GM23248 (cell line): ENCODE measurements around the gene PROK1. TPM values are rescaled to one million over a fixed set of nuclear protein-coding genes. Genes with fewer than 3 reads are reported as not detected.
A peak's percentile ranks its signal among the peaks of the same experiment; 100 is the strongest.

Experiments
- DNase-seq: peaks from one replicate; pipeline ENCODE4 v3.0.0-alpha.2; 2015
- H2AFZ ChIP-seq: fragments of 200-600 bp; sonication (generic); 2 replicates; pipeline ENCODE4 v1.6.1; 2016; ENCODE audit warnings: antibody characterized with exemption
- H3F3A ChIP-seq: fragments of 200-600 bp; sonication (generic); 2 replicates; pipeline ENCODE4 v1.6.1; 2016; ENCODE audit warnings: mild to moderate bottlenecking, antibody characterized with exemption, mixed run types; ENCODE audit not compliant: insufficient read depth
- H3K27ac ChIP-seq: fragments of 200-600 bp; sonication (generic); 2 replicates; pipeline ENCODE4 v1.5.1; 2016; ENCODE audit warnings: mild to moderate bottlenecking
- H3K27me3 ChIP-seq: fragments of 200-600 bp; sonication (generic); replicated peaks from 2 replicates; pipeline ENCODE4 v1.6.1; 2016; ENCODE audit warnings: mild to moderate bottlenecking; ENCODE audit not compliant: insufficient read depth
- H3K36me3 ChIP-seq: fragments of 200-600 bp; sonication (generic); 2 replicates; pipeline ENCODE4 v1.6.1; 2016; ENCODE audit warnings: low read depth, mild to moderate bottlenecking
- H3K4me1 ChIP-seq: fragments of 200-600 bp; sonication (generic); 2 replicates; pipeline ENCODE4 v1.6.1; 2016; ENCODE audit warnings: mild to moderate bottlenecking; ENCODE audit not compliant: insufficient read depth
- H3K4me2 ChIP-seq: fragments of 200-600 bp; sonication (generic); one replicate; pipeline ENCODE4 v1.6.1; 2016; ENCODE audit warnings: mild to moderate bottlenecking; ENCODE audit not compliant: unreplicated experiment
- H3K4me3 ChIP-seq: fragments of 200-600 bp; sonication (generic); 2 replicates; pipeline ENCODE4 v1.5.1; 2016; ENCODE audit warnings: mild to moderate bottlenecking
- H3K79me2 ChIP-seq: fragments of 200-600 bp; sonication (generic); 2 replicates; pipeline ENCODE4 v1.6.1; 2016; ENCODE audit warnings: mild to moderate bottlenecking; ENCODE audit not compliant: insufficient read depth
- H3K9ac ChIP-seq: fragments of 200-600 bp; sonication (generic); 2 replicates; pipeline ENCODE4 v1.6.1; 2016; ENCODE audit warnings: mild to moderate bottlenecking
- H3K9me2 ChIP-seq: fragments of 200-600 bp; sonication (generic); 2 replicates; pipeline ENCODE4 v1.6.1; 2016; ENCODE audit warnings: mixed run types, mild to moderate bottlenecking, moderate library complexity; ENCODE audit not compliant: insufficient read depth
- H3K9me3 ChIP-seq: fragments of 200-600 bp; sonication (generic); one replicate; pipeline ENCODE4 v1.6.1; 2017; ENCODE audit warnings: low read depth
- H4K20me1 ChIP-seq: fragments of 200-600 bp; sonication (generic); 2 replicates; pipeline ENCODE4 v1.6.0; 2016; ENCODE audit not compliant: insufficient read depth
- EZH2 ChIP-seq: fragments of 200-600 bp; sonication (generic); IDR thresholded peaks from 2 replicates; pipeline ENCODE4 v1.6.1; 2018; ENCODE audit warnings: antibody characterized with exemption, mild to moderate bottlenecking; ENCODE audit not compliant: insufficient read depth, poor library complexity, severe bottlenecking
- EZH2phosphoT487 ChIP-seq: fragments of 200-600 bp; sonication (generic); IDR thresholded peaks from 2 replicates; pipeline ENCODE4 v1.6.1; 2018; ENCODE audit warnings: antibody characterized with exemption, moderate library complexity, mild to moderate bottlenecking, low read depth; ENCODE audit not compliant: insufficient read depth
- WGBS, 2 experiments: methylation state at CpG; one replicate each; pipeline ENCODE4 v1.1.6; 2015 to 2017; ENCODE audit warnings: low lambda C conversion rate in 2 of 2, low coverage in 1 of 2; ENCODE audit errors: missing lambda C conversion rate in 2 of 2; 5-methylcytosine and 5-hydroxymethylcytosine counted together
- in situ Hi-C: fragments of 300-500 bp; cut with MboI; formaldehyde crosslinking; loops from 2 replicates; pipeline ENCODE4 v1.15.0; 2020
- polyA plus RNA-seq: library from polyadenylated mRNA; unstranded; fragments of >200 nt; fragmentation: Nextera tagmentation; extraction: Ambion mirVana; gene quantifications from 2 replicates; pipeline ENCODE4 v1.2.1, GENCODE V29; 2016
- total RNA-seq: library from RNA; depleted of rRNA; stranded (reverse); fragments of >200 nt; shearing (Covaris generic); gene quantifications from 2 replicates; pipeline ENCODE4 v1.2.3, GENCODE V29; 2014

PROK1 gene
- total and polyA plus RNA-seq, 2 experiments from 2014 or later: not detected

GRCh38 chr1:110440877-110441276 lies 10.1 kb upstream of the PROK1 start:
- DNase-seq: peak; percentile 72
- Histone ChIP-seq H3K79me2 (no peaks in the 10 kb centered on the region), H3K4me3 (no peak overlapping the region), H3K9me2 (no peaks in the 10 kb centered on the region), H3K9me3 (no peaks in the 10 kb centered on the region), H2AFZ (0 out of 2 replicates have a peak overlapping the region, but pooled peaks have one; percentile 45), H3K9ac (no peak overlapping the region), H3K4me2 (no peak overlapping the region), H3K27me3 (no peaks in the 10 kb centered on the region), H3F3A (0 out of 2 replicates have a peak, but pooled peaks cover 5% of the 10 kb centered on the region), H3K36me3 (no peaks in the 10 kb centered on the region), H3K27ac (0 out of 2 replicates have a peak overlapping the region, but pooled peaks have one; percentile 5), H3K4me1 (peaks cover 11% of the 10 kb centered on the region), H4K20me1 (no peaks in the 10 kb centered on the region)
- no peak for TF ChIP-seq EZH2phosphoT487
- in situ Hi-C loops: no loop called here
- 44 to 46% methylated on average over 3 of the region's 3 CpGs for WGBS, 2 experiments

DNA sequence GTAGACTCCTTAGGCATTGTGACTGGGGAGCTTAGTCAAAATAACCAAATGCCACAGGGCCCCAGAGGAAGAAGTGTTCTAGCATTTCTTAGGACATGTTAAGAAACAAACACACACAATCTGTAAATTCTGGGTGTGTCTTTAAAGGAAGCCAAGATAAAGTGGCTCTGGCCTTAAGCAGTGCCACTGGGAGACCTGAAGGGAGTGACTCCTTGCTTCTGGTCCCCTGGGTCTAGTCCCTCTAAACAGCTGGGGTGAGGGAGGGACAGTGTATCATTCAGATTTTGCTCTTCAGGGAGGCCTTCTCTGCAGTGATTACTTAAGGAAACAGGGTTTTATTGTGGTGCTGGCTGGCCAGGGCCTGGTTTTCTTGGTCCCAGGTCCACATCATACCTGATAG lies 9.1 kb upstream of the PROK1 start:
- no peak for DNase-seq
- no peaks in the 10 kb centered on the region for H3K79me2 ChIP-seq
- H3K4me1 ChIP-seq: peaks cover 11% of the 10 kb centered on the region
- 0 out of 2 replicates have a peak, but pooled peaks cover 5% of the 10 kb centered on the region for H3F3A ChIP-seq
- H3K9me3 ChIP-seq: no peaks in the 10 kb centered on the region
- H3K9ac ChIP-seq: no peak overlapping the region
- no peak overlapping the region for H3K27ac ChIP-seq
- H4K20me1 ChIP-seq: no peaks in the 10 kb centered on the region
- H3K9me2 ChIP-seq: no peaks in the 10 kb centered on the region
- H3K4me2 ChIP-seq: no peak overlapping the region
- H3K36me3 ChIP-seq: no peaks in the 10 kb centered on the region
- TF ChIP-seq EZH2phosphoT487 (no peak), EZH2 (no peak)
- no peak overlapping the region for H2AFZ ChIP-seq
- no peak overlapping the region for H3K4me3 ChIP-seq
- 0 out of 2 replicates have a peak, but pooled peaks cover 8% of the 10 kb centered on the region for H3K27me3 ChIP-seq
- in situ Hi-C loops: no loop called here

GRCh38 chr1:110443451-110443850 lies 7.5 kb upstream of the PROK1 start:
- TF ChIP-seq EZH2phosphoT487 (no peak), EZH2 (no peak)
- Histone ChIP-seq H3K36me3 (no peaks in the 10 kb centered on the region), H3K27ac (no peak overlapping the region), H3K9ac (no peak overlapping the region), H3K4me1 (peaks cover 11% of the 10 kb centered on the region), H3K79me2 (no peaks in the 10 kb centered on the region), H4K20me1 (no peaks in the 10 kb centered on the region), H3K4me3 (no peak overlapping the region), H3F3A (0 out of 2 replicates have a peak, but pooled peaks cover 5% of the 10 kb centered on the region), H2AFZ (no peak overlapping the region), H3K4me2 (no peak overlapping the region), H3K27me3 (0 out of 2 replicates have a peak, but pooled peaks cover 22% of the 10 kb centered on the region), H3K9me2 (no peaks in the 10 kb centered on the region), H3K9me3 (no peaks in the 10 kb centered on the region)
- no peak for DNase-seq
- in situ Hi-C loops: no loop called here
- WGBS, 2 experiments: 60 to 64% methylated on average over 8 of the region's 8 CpGs

- H3K4me3 ChIP-seq: no peak overlapping the region
- TF ChIP-seq EZH2phosphoT487 (no peak), EZH2 (no peak)
- H3K9me2 ChIP-seq: no peaks in the 10 kb centered on the region
- no peaks in the 10 kb centered on the region for H3K9me3 ChIP-seq
- WGBS, 2 experiments: 69 to 70% methylated on average over 8 of the region's 8 CpGs
- H3K4me1 ChIP-seq: peaks cover 11% of the 10 kb centered on the region
- no peaks in the 10 kb centered on the region for H4K20me1 ChIP-seq
- no peak for DNase-seq
- H3K9ac ChIP-seq: no peak overlapping the region
- peaks cover 32% of the 10 kb centered on the region; the same call in 1 of the 2 replicates for H3K27me3 ChIP-seq
- no peaks in the 10 kb centered on the region for H3K36me3 ChIP-seq
- H3K4me2 ChIP-seq: no peak overlapping the region
- in situ Hi-C loops: no loop called here
- H3K79me2 ChIP-seq: no peaks in the 10 kb centered on the region
- H3F3A ChIP-seq: 0 out of 2 replicates have a peak, but pooled peaks cover 5% of the 10 kb centered on the region
- H2AFZ ChIP-seq: no peak overlapping the region
- no peak overlapping the region for H3K27ac ChIP-seq
Observed at GRCh38 chr1:110444561-110444960, 6.4 kb upstream of the PROK1 start.
